Endodermal cell (in vitro differentiated cells): ENCODE measurements around the gene FAM168A. TPM values are rescaled to one million over a fixed set of nuclear protein-coding genes. Genes with fewer than 3 reads are reported as not detected.

Experiments
- DNase-seq: peaks from one replicate; pipeline ENCODE4 v3.0.0-alpha.2; 2017
- H3K27ac ChIP-seq: 2 replicates; pipeline ENCODE4 v1.5.1; 2013; ENCODE audit warnings: mild to moderate bottlenecking, low read depth, low read length, moderate library complexity
- H3K27me3 ChIP-seq: 2 replicates; pipeline ENCODE4 v1.6.1; 2013; ENCODE audit warnings: mild to moderate bottlenecking, low read length, moderate library complexity; ENCODE audit not compliant: insufficient read depth, control insufficient read depth, poor library complexity, severe bottlenecking
- H3K36me3 ChIP-seq: 2 replicates; pipeline ENCODE4 v1.7.0; 2013; ENCODE audit warnings: mild to moderate bottlenecking, low read length, moderate library complexity; ENCODE audit not compliant: control insufficient read depth, insufficient read depth
- H3K4me1 ChIP-seq: one replicate; pipeline ENCODE4 v1.7.0; 2013; ENCODE audit warnings: low read length; ENCODE audit not compliant: control insufficient read depth, insufficient read depth
- H3K4me3 ChIP-seq: 2 replicates; pipeline ENCODE4 v1.5.1; 2013; ENCODE audit warnings: mild to moderate bottlenecking, low read length, moderate library complexity
- H3K9ac ChIP-seq: 2 replicates; pipeline ENCODE4 v1.6.1; 2013; ENCODE audit warnings: mild to moderate bottlenecking, low read length, moderate library complexity; ENCODE audit not compliant: poor library complexity, severe bottlenecking; ENCODE audit errors: extremely low read depth
- H3K9me3 ChIP-seq: 2 replicates; pipeline ENCODE4 v1.6.1; 2013; ENCODE audit warnings: mild to moderate bottlenecking, low read length, moderate library complexity; ENCODE audit not compliant: control insufficient read depth
- H3K27ac Mint-ChIP-seq: 2 replicates; pipeline ENCODE4 v1.8.0; 2020; ENCODE audit warnings: mixed read lengths
- H3K27me3 Mint-ChIP-seq: 2 replicates; pipeline ENCODE4 v1.8.0; 2021; ENCODE audit warnings: mild to moderate bottlenecking, mixed read lengths; ENCODE audit not compliant: insufficient read depth
- H3K36me3 Mint-ChIP-seq: 2 replicates; pipeline ENCODE4 v1.8.0; 2020; ENCODE audit warnings: low read depth, mixed read lengths
- H3K4me1 Mint-ChIP-seq: 2 replicates; pipeline ENCODE4 v1.8.0; 2020; ENCODE audit warnings: mixed read lengths
- H3K4me3 Mint-ChIP-seq: 2 replicates; pipeline ENCODE4 v1.8.0; 2020; ENCODE audit warnings: mild to moderate bottlenecking, moderate library complexity, mixed read lengths
- H3K9me3 Mint-ChIP-seq: 2 replicates; pipeline ENCODE4 v1.8.0; 2020; ENCODE audit warnings: mild to moderate bottlenecking, mixed read lengths
- WGBS, 2 experiments: methylation state at CpG; one replicate each; pipeline versions ENCODE4 v1.1.5 to v1.1.7; 2013; ENCODE audit warnings: missing lambda C conversion rate in 2 of 2, mixed read lengths in 1 of 2; ENCODE audit not compliant: insufficient coverage in 1 of 2, insufficient read length in 1 of 2; 5-methylcytosine and 5-hydroxymethylcytosine counted together
- total RNA-seq, 2 donors: library from RNA; stranded (reverse); fragmentation: NEBNext Ultra II Directional in 1 of 2; extraction: Animal tissue kit (Norgen Biotek cat#: 25700) in 1 of 2; gene quantifications; 2 replicates in 1 of 2; 3 replicates in 1 of 2; pipeline ENCODE4 v1.2.1, GENCODE V29; 2021
- TF ChIP-seq, protein P1 (sequence below): fragments of 200-600 bp; sonication (generic); conservative IDR thresholded peaks from 2 replicates; pipeline ENCODE4 v1.5.0; 2021; ENCODE audit warnings: antibody characterized with exemption, mild to moderate bottlenecking

The FAM168A gene
- total RNA-seq, 2 donors from 2014 or later: 27.4 to 31.6 TPM

DNA sequence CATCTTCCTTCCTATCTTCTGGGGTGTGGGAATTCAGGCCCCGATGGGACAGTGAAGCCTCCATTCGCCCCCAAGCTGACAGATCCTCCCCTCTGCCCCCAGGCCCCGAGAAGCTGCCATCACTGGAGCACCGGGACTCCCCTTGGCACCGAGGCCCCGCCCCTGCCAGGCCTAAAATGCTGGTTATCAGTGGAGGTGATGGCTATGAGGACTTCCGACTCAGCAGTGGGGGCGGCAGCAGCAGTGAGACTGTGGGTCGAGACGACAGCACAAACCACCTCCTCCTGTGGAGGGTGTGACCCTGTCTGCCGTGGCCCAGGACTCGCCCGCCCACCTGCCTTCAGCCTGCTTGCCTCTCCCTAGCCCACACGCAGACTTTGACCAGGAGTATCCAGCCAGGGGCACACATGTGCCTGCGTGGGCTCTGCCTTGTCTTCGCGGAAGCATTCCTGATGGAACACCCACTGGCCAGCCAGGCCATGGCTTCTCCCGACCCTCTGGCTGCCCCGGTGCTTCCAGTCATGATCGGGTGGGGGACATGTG, 230.4 kb downstream of the FAM168A start:
- Mint-ChIP-seq H3K4me1 (no peaks in the 10 kb centered on the region), H3K36me3 (peaks cover 12% of the 10 kb centered on the region), H3K27ac (no peak overlapping the region), H3K4me3 (no peak overlapping the region), H3K9me3 (no peaks in the 10 kb centered on the region), H3K27me3 (peaks cover 3% of the 10 kb centered on the region)
- H3K9me3 ChIP-seq: no peaks in the 10 kb centered on the region
- no peak overlapping the region for H3K9ac ChIP-seq
- TF ChIP-seq, protein P1, sequence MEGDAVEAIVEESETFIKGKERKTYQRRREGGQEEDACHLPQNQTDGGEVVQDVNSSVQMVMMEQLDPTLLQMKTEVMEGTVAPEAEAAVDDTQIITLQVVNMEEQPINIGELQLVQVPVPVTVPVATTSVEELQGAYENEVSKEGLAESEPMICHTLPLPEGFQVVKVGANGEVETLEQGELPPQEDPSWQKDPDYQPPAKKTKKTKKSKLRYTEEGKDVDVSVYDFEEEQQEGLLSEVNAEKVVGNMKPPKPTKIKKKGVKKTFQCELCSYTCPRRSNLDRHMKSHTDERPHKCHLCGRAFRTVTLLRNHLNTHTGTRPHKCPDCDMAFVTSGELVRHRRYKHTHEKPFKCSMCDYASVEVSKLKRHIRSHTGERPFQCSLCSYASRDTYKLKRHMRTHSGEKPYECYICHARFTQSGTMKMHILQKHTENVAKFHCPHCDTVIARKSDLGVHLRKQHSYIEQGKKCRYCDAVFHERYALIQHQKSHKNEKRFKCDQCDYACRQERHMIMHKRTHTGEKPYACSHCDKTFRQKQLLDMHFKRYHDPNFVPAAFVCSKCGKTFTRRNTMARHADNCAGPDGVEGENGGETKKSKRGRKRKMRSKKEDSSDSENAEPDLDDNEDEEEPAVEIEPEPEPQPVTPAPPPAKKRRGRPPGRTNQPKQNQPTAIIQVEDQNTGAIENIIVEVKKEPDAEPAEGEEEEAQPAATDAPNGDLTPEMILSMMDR: no peak
- no peak overlapping the region for H3K27ac ChIP-seq
- H3K27me3 ChIP-seq: no peaks in the 10 kb centered on the region
- H3K4me3 ChIP-seq: no peak overlapping the region
- WGBS, 2 experiments: 92% methylated on average over 17 to 20 of the region's 20 CpGs
- peaks cover 29% of the 10 kb centered on the region for H3K36me3 ChIP-seq
- H3K4me1 ChIP-seq: no peaks in the 10 kb centered on the region
- no peak for DNase-seq

- H3K4me1 ChIP-seq: no peaks in the 10 kb centered on the region
- H3K9me3 ChIP-seq: no peaks in the 10 kb centered on the region
- no peaks in the 10 kb centered on the region for H3K4me1 Mint-ChIP-seq
- no peak overlapping the region for H3K27ac Mint-ChIP-seq
- H3K27me3 ChIP-seq: no peaks in the 10 kb centered on the region
- H3K36me3 ChIP-seq: peaks cover 30% of the 10 kb centered on the region
- no peak for DNase-seq
- H3K4me3 Mint-ChIP-seq: no peak overlapping the region
- TF ChIP-seq, protein P1: no peak
- no peaks in the 10 kb centered on the region for H3K9me3 Mint-ChIP-seq
- peaks cover 4% of the 10 kb centered on the region for H3K27me3 Mint-ChIP-seq
- no peak overlapping the region for H3K27ac ChIP-seq
- no peak overlapping the region for H3K4me3 ChIP-seq
- 93% methylated on average over 6 of the region's 6 CpGs for WGBS, 2 experiments
- H3K36me3 Mint-ChIP-seq: peaks cover 14% of the 10 kb centered on the region
- H3K9ac ChIP-seq: no peak overlapping the region
These were observed 231.0 kb downstream of the FAM168A start for GRCh38 chr11:73366953-73367352.

GRCh38 chr11:73366265-73366610, 231.7 kb downstream of the FAM168A start:
- Mint-ChIP-seq H3K4me1 (no peaks in the 10 kb centered on the region), H3K9me3 (no peaks in the 10 kb centered on the region), H3K27me3 (peaks cover 4% of the 10 kb centered on the region), H3K36me3 (peaks cover 14% of the 10 kb centered on the region), H3K27ac (no peak overlapping the region), H3K4me3 (no peak overlapping the region)
- no peak overlapping the region for H3K27ac ChIP-seq
- 90 to 91% methylated on average over 4 of the region's 4 CpGs for WGBS, 2 experiments
- H3K27me3 ChIP-seq: no peaks in the 10 kb centered on the region
- DNase-seq: no peak
- TF ChIP-seq, protein P1: no peak
- peaks cover 35% of the 10 kb centered on the region for H3K36me3 ChIP-seq
- no peak overlapping the region for H3K4me3 ChIP-seq
- H3K4me1 ChIP-seq: no peaks in the 10 kb centered on the region
- H3K9ac ChIP-seq: no peak overlapping the region
- H3K9me3 ChIP-seq: no peaks in the 10 kb centered on the region
